ENCODE data around the gene PCDHGB2. TPM values are rescaled to one million over a fixed set of nuclear protein-coding genes. Genes with fewer than 3 reads are reported as not detected.

The PCDHGB2 gene
- total RNA-seq, 1 donor from 2014 or later = under 0.01 TPM

DNA sequence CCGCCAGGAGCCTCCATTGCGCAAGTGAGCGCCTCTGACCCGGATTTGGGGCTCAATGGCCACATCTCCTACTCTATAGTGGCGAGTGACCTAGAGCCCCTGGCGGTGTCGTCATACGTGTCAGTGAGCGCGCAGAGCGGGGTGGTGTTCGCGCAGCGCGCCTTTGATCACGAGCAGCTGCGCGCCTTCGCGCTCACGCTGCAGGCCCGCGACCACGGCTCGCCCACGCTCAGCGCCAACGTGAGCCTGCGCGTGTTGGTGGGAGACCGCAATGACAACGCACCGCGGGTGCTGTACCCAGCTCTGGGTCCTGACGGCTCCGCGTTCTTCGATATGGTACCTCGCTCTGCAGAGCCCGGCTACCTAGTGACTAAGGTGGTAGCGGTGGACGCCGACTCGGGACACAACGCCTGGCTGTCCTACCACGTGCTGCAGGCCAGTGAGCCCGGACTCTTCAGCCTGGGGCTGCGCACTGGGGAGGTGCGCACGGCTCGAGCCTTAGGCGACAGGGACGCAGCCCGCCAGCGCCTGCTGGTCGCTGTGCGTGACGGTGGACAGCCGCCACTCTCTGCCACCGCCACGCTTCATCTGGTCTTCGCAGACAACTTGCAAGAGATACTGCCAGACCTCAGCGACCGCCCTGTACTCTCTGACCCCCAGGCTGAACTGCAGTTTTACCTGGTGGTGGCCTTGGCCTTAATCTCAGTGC is 50.0 kb downstream of the PCDHGB2 start:
- Histone ChIP-seq H3K36me3 (ENCODE audit: control insufficient read depth, insufficient read depth, low read length) (no peaks in the 10 kb centered on the region), H3K27me3 (ENCODE audit: control insufficient read depth, insufficient read depth, low read length) (peaks cover 2% of the 10 kb centered on the region), H3K4me3 (ENCODE audit: low read depth, low read length) (no peak overlapping the region)
- no peak for DNase-seq (ENCODE audit: low read depth)
- no peak for FAIRE-seq
- TF ChIP-seq, protein P1, sequence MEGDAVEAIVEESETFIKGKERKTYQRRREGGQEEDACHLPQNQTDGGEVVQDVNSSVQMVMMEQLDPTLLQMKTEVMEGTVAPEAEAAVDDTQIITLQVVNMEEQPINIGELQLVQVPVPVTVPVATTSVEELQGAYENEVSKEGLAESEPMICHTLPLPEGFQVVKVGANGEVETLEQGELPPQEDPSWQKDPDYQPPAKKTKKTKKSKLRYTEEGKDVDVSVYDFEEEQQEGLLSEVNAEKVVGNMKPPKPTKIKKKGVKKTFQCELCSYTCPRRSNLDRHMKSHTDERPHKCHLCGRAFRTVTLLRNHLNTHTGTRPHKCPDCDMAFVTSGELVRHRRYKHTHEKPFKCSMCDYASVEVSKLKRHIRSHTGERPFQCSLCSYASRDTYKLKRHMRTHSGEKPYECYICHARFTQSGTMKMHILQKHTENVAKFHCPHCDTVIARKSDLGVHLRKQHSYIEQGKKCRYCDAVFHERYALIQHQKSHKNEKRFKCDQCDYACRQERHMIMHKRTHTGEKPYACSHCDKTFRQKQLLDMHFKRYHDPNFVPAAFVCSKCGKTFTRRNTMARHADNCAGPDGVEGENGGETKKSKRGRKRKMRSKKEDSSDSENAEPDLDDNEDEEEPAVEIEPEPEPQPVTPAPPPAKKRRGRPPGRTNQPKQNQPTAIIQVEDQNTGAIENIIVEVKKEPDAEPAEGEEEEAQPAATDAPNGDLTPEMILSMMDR (IDR thresholded peaks at IDR 0.05; ENCODE audit: insufficient read depth, low read length, severe bottlenecking) = no peak

DNA sequence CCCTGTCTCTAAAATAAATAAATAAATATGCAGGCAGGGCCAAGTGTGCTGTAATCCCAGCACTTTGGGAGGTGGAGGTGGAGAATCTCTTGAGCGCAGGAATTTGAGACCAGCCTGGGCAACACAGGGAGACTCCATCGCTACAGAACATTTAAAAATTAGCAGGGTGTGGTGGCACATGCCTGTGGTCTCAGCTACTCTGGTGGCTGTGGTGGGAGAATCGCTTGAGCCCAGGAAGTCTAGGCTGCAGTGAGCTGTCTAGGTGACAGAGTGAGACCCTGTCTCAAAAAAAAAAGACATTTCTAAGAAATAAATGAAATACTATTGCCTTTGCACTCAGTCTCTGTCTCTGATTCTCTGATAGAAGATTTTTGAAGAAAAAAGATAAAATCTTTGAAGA is 51.8 kb downstream of the PCDHGB2 start:
- Histone ChIP-seq H3K36me3 (ENCODE audit: control insufficient read depth, insufficient read depth, low read length) (no peaks in the 10 kb centered on the region), H3K4me3 (ENCODE audit: low read depth, low read length) (no peak overlapping the region), H3K27me3 (ENCODE audit: control insufficient read depth, insufficient read depth, low read length) (peaks cover 2% of the 10 kb centered on the region)
- TF ChIP-seq, protein P1 (IDR thresholded peaks at IDR 0.05; ENCODE audit: insufficient read depth, low read length, severe bottlenecking) = no peak
- FAIRE-seq = no peak
- DNase-seq (ENCODE audit: low read depth) = no peak

Other genes with a start within 250 kb of the PCDHGB2 start
- gene PCDHB4, start 238.2 kb upstream of the PCDHGB2 start, total RNA-seq = 0.13 TPM in 1 of 2 replicates, not detected in the other
- gene PCDHB5, start 224.8 kb upstream of the PCDHGB2 start, total RNA-seq = 0.26 TPM in 2 replicates
- gene PCDHB6, start 209.9 kb upstream of the PCDHGB2 start, total RNA-seq = not detected in 2 replicates
- not detected in 2 replicates for gene PCDHB7, start 187.3 kb upstream of the PCDHGB2 start, total RNA-seq
- gene PCDHB8, start 182.2 kb upstream of the PCDHGB2 start, total RNA-seq = under 0.01 TPM in 2 replicates
- under 0.01 TPM in 1 of 2 replicates, not detected in the other for gene PCDHB16, start 177.6 kb upstream of the PCDHGB2 start, total RNA-seq
- under 0.01 TPM in 1 of 2 replicates, not detected in the other for gene PCDHB9, start 172.8 kb upstream of the PCDHGB2 start, total RNA-seq
- gene PCDHB10, start 167.6 kb upstream of the PCDHGB2 start, total RNA-seq = 0.13 and 0.26 TPM in 2 replicates
- gene PCDHB11, start 160.4 kb upstream of the PCDHGB2 start, total RNA-seq = under 0.01 and 0.26 TPM in 2 replicates
- 0.13 TPM in 1 of 2 replicates, not detected in the other for gene PCDHB12, start 151.3 kb upstream of the PCDHGB2 start, total RNA-seq
- gene PCDHB13, start 146.1 kb upstream of the PCDHGB2 start, total RNA-seq = 0.26 TPM in 1 of 2 replicates, not detected in the other
- 0.26 and 0.77 TPM in 2 replicates for gene PCDHB14, start 136.7 kb upstream of the PCDHGB2 start, total RNA-seq
- under 0.01 and 0.51 TPM in 2 replicates for gene PCDHB15, start 114.6 kb upstream of the PCDHGB2 start, total RNA-seq
- 0.13 TPM in 1 of 2 replicates, not detected in the other for gene SLC25A2, start 55.9 kb upstream of the PCDHGB2 start, total RNA-seq
- gene TAF7, start 39.2 kb upstream of the PCDHGB2 start, total RNA-seq = 36.3 and 74.5 TPM in 2 replicates
- under 0.01 and 0.26 TPM in 2 replicates for gene PCDHGA1, start 29.5 kb upstream of the PCDHGB2 start, total RNA-seq
- under 0.01 and 0.26 TPM in 2 replicates for gene PCDHGA2, start 21.2 kb upstream of the PCDHGB2 start, total RNA-seq
- gene PCDHGA3, start 16.2 kb upstream of the PCDHGB2 start, total RNA-seq = under 0.01 and 0.13 TPM in 2 replicates
- gene PCDHGB1, start 9.9 kb upstream of the PCDHGB2 start, total RNA-seq = under 0.01 and 0.26 TPM in 2 replicates
- gene PCDHGA4, start 5.0 kb upstream of the PCDHGB2 start, total RNA-seq = 0.26 and 0.53 TPM in 2 replicates
- under 0.01 and 0.13 TPM in 2 replicates for gene PCDHGA5, start 4.2 kb downstream of the PCDHGB2 start, total RNA-seq
- gene PCDHGB3, start 10.2 kb downstream of the PCDHGB2 start, total RNA-seq = under 0.01 and 0.77 TPM in 2 replicates
- gene PCDHGA6, start 13.9 kb downstream of the PCDHGB2 start, total RNA-seq = under 0.01 and 0.26 TPM in 2 replicates
- under 0.01 and 0.51 TPM in 2 replicates for gene PCDHGA7, start 22.7 kb downstream of the PCDHGB2 start, total RNA-seq
- gene PCDHGB4, start 27.7 kb downstream of the PCDHGB2 start, total RNA-seq = 2.1 and 3.1 TPM in 2 replicates
- gene PCDHGA8, start 32.6 kb downstream of the PCDHGB2 start, total RNA-seq = under 0.01 and 0.51 TPM in 2 replicates
- gene PCDHGB5, start 38.0 kb downstream of the PCDHGB2 start, total RNA-seq = 2.4 and 5.1 TPM in 2 replicates
- 0.53 and 1.5 TPM in 2 replicates for gene PCDHGA9, start 42.8 kb downstream of the PCDHGB2 start, total RNA-seq
- gene PCDHGB6, start 48.0 kb downstream of the PCDHGB2 start, total RNA-seq = 0.53 and 1.5 TPM in 2 replicates
- 2.1 and 5.2 TPM in 2 replicates for gene PCDHGA10, start 53.0 kb downstream of the PCDHGB2 start, total RNA-seq
- gene PCDHGB7, start 57.7 kb downstream of the PCDHGB2 start, total RNA-seq = 1.3 and 3.3 TPM in 2 replicates
- 1.6 and 3.2 TPM in 2 replicates for gene PCDHGA11, start 61.1 kb downstream of the PCDHGB2 start, total RNA-seq
- 0.79 and 1.4 TPM in 2 replicates for gene PCDHGA12, start 70.5 kb downstream of the PCDHGB2 start, total RNA-seq
- gene PCDHGC3, start 116.0 kb downstream of the PCDHGB2 start, total RNA-seq = 9.5 and 17.4 TPM in 2 replicates
- gene PCDHGC4, start 125.0 kb downstream of the PCDHGB2 start, total RNA-seq = 0.53 and 0.90 TPM in 2 replicates
- gene PCDHGC5, start 129.1 kb downstream of the PCDHGB2 start, total RNA-seq = 0.26 and 0.77 TPM in 2 replicates